ENCODE data around the gene SPRED2. TPM values are rescaled to one million over a fixed set of nuclear protein-coding genes. Genes with fewer than 3 reads are reported as not detected.

The SPRED2 gene
- total RNA-seq, 2 experiments from 2014 or later = 5.9 to 6.7 TPM

- Mint-ChIP-seq H3K27ac (no peak overlapping the region), H3K27me3 (peaks cover 1% of the 10 kb centered on the region), H3K9me3 (no peaks in the 10 kb centered on the region), H3K36me3 (ENCODE audit: low read depth) (no peaks in the 10 kb centered on the region), H3K4me3 (no peak overlapping the region), H3K4me1 (ENCODE audit: low read depth) (peaks cover 15% of the 10 kb centered on the region)
- intact Hi-C loops (cut with micrococcal nuclease) = no loop called here
- TF ChIP-seq CTCF (IDR thresholded peaks at IDR 0.05) = no peak
- ATAC-seq (no peak), DNase-seq (no peak)
- CTCF ChIA-PET = interaction anchor here (0.7 kb wide), 1 partner anchor 8 kb away, joined by 3 read pairs; no protein-coding TSS in a partner anchor
- POLR2A ChIA-PET = interaction anchor here (0.5 to 0.9 kb wide), 2 partner anchors 21 to 46 kb away, joined by 3 read pairs; no protein-coding TSS in a partner anchor
Observed at GRCh38 chr2:65375723-65376122, 56.7 kb downstream of the SPRED2 start.

- DNase-seq (no peak), ATAC-seq (no peak)
- Mint-ChIP-seq H3K27ac (no peak overlapping the region), H3K4me3 (no peak overlapping the region), H3K36me3 (ENCODE audit: low read depth) (no peaks in the 10 kb centered on the region), H3K27me3 (peaks cover 1% of the 10 kb centered on the region), H3K9me3 (no peaks in the 10 kb centered on the region), H3K4me1 (ENCODE audit: low read depth) (peaks cover 13% of the 10 kb centered on the region)
- CTCF ChIA-PET = interaction anchor here (1.6 to 2.1 kb wide), 2 partner anchors 8 to 47 kb away, joined by 4 to 5 read pairs; no protein-coding TSS in a partner anchor
- POLR2A ChIA-PET = no interaction called here
- TF ChIP-seq CTCF (IDR thresholded peaks at IDR 0.05) = no peak
- intact Hi-C loops (cut with micrococcal nuclease) = no loop called here
Observed at GRCh38 chr2:65374999-65375398, 57.4 kb downstream of the SPRED2 start.

- DNase-seq (no peak), ATAC-seq (no peak)
- intact Hi-C loops (cut with micrococcal nuclease) = no loop called here
- POLR2A ChIA-PET = no interaction called here
- H3K27me3 Mint-ChIP-seq = peaks cover 1% of the 10 kb centered on the region
- no peak for TF ChIP-seq CTCF (IDR thresholded peaks at IDR 0.05)
- no peaks in the 10 kb centered on the region for H3K9me3 Mint-ChIP-seq
- no peak overlapping the region for H3K27ac Mint-ChIP-seq
- no peak overlapping the region for H3K4me3 Mint-ChIP-seq
- H3K4me1 Mint-ChIP-seq (ENCODE audit: low read depth) = peaks cover 13% of the 10 kb centered on the region
- no peaks in the 10 kb centered on the region for H3K36me3 Mint-ChIP-seq (ENCODE audit: low read depth)
- CTCF ChIA-PET = interaction anchor here (1.3 to 2.1 kb wide), 3 partner anchors 9 to 85 kb away, joined by 3 to 5 read pairs (median 4); no protein-coding TSS in a partner anchor
Observed at GRCh38 chr2:65374575-65374974, 57.8 kb downstream of the SPRED2 start.

- Mint-ChIP-seq H3K4me3 (no peak overlapping the region), H3K27ac (no peak overlapping the region), H3K4me1 (ENCODE audit: low read depth) (peaks cover 13% of the 10 kb centered on the region), H3K27me3 (peaks cover 1% of the 10 kb centered on the region), H3K36me3 (ENCODE audit: low read depth) (no peaks in the 10 kb centered on the region), H3K9me3 (no peaks in the 10 kb centered on the region)
- POLR2A ChIA-PET = no interaction called here
- CTCF ChIA-PET = interaction anchor here (0.8 to 2.1 kb wide), 6 partner anchors 10 to 179 kb away, joined by 3 to 5 read pairs (median 4); no protein-coding TSS in a partner anchor
- intact Hi-C loops (cut with micrococcal nuclease) = no loop called here
- ATAC-seq (no peak), DNase-seq (no peak)
- TF ChIP-seq CTCF (IDR thresholded peaks at IDR 0.05) = no peak
Observed at GRCh38 chr2:65373365-65373918, 59.0 kb downstream of the SPRED2 start.

- POLR2A ChIA-PET = no interaction called here
Observed at GRCh38 chr2:65372619-65373018, 59.8 kb downstream of the SPRED2 start.

More at GRCh38 chr2:65372619-65373018, 59.8 kb downstream of the SPRED2 start:
- Mint-ChIP-seq H3K4me3 (no peak overlapping the region), H3K4me1 (ENCODE audit: low read depth) (peaks cover 9% of the 10 kb centered on the region), H3K27ac (no peak overlapping the region), H3K9me3 (no peaks in the 10 kb centered on the region), H3K27me3 (peaks cover 1% of the 10 kb centered on the region), H3K36me3 (ENCODE audit: low read depth) (no peaks in the 10 kb centered on the region)
- intact Hi-C loops (cut with micrococcal nuclease) = no loop called here
- DNase-seq (no peak), ATAC-seq (no peak)
- CTCF ChIA-PET = interaction anchor here (1.1 to 1.5 kb wide), 2 partner anchors 11 to 107 kb away, joined by 4 to 5 read pairs; no protein-coding TSS in a partner anchor
- no peak for TF ChIP-seq CTCF (IDR thresholded peaks at IDR 0.05)

Data from activated CD8-positive, alpha-beta T cell treated with anti-CD3 and anti-CD28 coated beads for 36 hours (primary cell).